NCI-H82 (cell line): ENCODE results near the gene PCYT1B.
"Not testable (repeated sequence)": the region's sequence is repeated elsewhere in the genome, so short reads cannot be mapped to it uniquely, and the experiment has no call there.

Source experiments
- DNase-seq: peaks from one replicate; lab custom pipeline; 2025; lab: John Stamatoyannopoulos, UW

The PCYT1B gene

DNA sequence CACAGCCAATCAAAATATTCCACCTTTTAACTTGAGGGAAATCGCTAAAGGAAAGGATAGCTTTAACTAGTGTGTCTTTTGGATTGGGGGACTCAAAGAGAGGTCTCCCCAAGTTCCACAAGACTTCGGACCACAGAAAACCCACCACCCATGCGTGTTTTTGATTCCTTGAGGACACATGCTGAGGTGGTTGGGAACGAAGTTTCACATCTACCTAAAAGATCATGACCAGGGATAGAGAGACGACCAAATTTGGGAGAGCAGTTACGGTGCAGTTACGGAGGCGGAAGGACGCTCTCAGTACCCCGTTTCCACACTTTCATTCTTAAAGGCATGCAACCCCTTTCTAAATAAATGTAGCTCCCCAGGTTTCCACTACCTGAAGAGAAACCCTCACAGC is 1.1 kb downstream of the PCYT1B start:
- DNase-seq: no peak

DNA sequence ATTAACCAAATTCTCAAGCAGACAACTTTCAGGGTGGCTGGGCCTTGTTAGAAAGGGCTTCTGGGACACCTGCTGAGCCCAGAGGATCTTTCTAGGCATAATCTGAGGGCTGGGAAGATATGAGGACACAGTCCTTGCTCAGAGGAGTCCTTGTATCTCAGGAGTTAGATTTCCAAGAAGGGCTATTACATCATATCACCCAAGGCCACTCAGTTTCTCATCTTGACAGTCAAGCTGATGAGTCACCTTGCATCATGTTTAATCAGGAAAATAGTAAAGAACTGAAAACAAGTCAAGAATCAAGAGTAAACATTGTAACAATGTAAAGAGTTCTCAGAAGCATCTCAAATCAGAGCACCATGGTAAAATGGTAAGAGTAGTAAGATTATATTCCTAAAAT is 4.0 kb downstream of the PCYT1B start:
- no peak for DNase-seq

- no peak for DNase-seq
Measured at GRCh38 chrX:24629701-24630100, 17.4 kb downstream of the PCYT1B start.

GRCh38 chrX:24619647-24620046 is 27.5 kb downstream of the PCYT1B start:
- DNase-seq: no peak

DNA sequence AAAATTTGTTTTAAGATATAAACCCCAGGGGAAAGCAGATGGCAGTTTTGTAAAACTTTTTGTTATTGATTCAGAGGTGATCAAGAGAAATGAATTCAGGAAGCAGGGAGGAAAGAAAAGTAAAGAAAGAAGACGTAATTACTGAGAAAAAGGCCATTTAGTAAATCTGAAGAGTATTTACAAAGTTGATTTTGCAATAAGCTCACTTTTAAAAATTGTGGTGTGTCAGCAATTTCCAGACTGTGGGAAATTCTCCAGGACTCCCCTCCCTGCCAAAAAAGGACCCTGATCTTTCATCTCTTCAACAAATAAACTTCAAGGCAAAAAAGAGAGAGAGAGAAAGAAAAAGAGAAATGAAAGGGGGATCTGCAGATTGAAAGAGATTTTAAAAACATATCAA is 36.6 kb downstream of the PCYT1B start:
- DNase-seq: no peak

DNA sequence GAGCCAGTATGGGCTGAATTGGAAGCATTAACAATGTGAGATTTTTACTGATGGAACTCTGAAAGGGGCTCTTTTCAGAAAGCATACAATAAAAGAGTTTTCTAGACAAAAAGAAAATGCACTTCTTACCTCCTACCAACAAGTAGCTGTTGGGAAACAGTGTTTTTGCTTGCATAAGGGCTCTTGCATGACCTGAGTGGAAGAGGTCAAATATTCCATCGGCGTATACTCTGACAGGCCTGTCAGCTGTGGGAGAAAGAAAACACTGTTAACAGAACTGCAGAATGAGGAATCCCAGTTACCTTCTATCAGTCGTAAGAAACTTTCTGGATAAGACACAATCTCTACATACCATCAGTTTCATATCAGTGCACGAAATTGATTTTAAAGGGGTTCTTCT is 39.5 kb downstream of the PCYT1B start:
- DNase-seq: no peak

DNA sequence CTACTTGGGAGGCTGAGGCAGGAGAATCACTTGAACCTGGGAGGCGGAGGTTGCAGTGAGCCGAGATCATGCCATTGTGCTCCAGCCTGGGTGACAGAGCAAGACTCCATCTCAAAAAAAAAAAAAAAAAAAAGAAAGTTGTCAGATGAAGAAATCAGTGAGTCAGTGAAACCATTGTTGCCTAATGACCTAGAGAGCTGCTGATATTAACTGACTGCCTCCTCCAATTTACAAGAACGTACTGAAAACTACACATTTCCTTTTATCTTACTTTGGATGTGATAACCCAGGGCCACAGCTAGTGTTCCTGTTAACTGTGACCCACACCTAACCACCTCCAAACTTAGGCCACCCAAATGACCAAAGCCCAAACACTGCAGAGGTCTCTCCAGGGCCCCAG is 41.2 kb downstream of the PCYT1B start:
- DNase-seq: not testable (repeated sequence)

DNA sequence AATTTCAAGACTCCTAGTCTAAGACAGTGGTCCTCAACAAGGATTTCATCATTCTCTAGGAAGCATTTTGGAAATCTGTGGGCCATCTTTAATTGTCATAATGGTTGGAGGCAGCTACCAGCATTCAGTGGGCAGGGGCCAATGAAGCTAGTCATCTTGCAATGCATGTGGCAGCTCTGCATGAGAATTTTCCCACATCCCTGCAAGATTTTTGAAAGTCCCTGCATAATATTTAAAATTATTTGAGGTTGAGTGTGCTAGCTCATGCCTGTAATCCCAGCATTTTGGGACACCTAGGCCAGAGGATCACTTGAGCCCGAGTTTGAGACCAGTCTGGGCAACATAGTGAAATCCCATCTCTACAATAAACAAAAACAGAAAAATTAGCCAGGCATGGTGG is 44.0 kb downstream of the PCYT1B start:
- DNase-seq: no peak

GRCh38 chrX:24601858-24602257 is 45.3 kb downstream of the PCYT1B start:
- no peak for DNase-seq

DNA sequence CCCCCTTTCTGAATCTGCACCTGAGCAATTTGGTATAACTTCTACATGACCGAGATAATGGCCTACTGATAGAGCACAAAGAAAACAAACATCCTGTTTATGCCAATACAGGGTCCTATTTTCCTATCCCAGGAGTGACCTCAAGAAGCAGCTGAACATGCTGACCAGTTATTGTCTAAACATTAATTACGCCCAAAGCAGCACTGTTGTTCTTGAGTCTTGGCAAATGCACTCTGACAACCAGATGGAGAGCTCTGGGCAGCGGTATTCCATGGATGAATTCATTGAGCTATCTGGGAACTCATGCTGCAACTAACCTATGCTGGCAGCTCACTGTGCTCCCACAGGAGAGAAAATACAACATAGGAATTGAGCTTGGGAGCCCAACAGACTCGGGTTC is 52.6 kb downstream of the PCYT1B start:
- DNase-seq: no peak

- DNase-seq: no peak
Measured at GRCh38 chrX:24590111-24590510, 57.0 kb downstream of the PCYT1B start.

- DNase-seq: peak; percentile 27
Measured at GRCh38 chrX:24577091-24577490, 70.1 kb downstream of the PCYT1B start.

- no peak for DNase-seq
Measured at GRCh38 chrX:24575496-24575895, 71.7 kb downstream of the PCYT1B start.

- DNase-seq: no peak
Measured at GRCh38 chrX:24574743-24575142, 72.4 kb downstream of the PCYT1B start.

DNA sequence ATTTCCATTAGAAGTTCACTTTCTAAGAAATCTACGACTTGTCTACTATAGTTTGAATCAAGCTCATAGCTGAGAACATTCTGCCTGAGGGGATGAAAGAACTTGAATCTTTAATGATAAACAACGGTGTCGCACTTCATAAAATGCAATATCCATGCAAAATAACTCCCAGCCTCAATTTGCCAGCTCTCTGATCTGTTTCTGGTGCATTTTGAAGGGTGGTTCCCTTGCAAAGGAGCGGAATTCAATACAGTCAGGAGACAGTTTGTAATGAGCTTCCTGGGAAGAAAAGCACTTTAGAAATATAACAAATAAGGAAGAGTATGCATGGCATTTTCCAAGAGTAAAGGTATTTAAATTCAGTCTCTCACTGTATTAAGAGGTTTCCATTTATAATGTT is 80.0 kb downstream of the PCYT1B start:
- DNase-seq: no peak

GRCh38 chrX:24566240-24566639 is 80.9 kb downstream of the PCYT1B start:
- DNase-seq: no peak

GRCh38 chrX:24563291-24564010 is 83.7 kb downstream of the PCYT1B start:
- DNase-seq: peak; percentile 97

GRCh38 chrX:24561121-24561520 is 86.0 kb downstream of the PCYT1B start:
- DNase-seq: peak; percentile 38

DNA sequence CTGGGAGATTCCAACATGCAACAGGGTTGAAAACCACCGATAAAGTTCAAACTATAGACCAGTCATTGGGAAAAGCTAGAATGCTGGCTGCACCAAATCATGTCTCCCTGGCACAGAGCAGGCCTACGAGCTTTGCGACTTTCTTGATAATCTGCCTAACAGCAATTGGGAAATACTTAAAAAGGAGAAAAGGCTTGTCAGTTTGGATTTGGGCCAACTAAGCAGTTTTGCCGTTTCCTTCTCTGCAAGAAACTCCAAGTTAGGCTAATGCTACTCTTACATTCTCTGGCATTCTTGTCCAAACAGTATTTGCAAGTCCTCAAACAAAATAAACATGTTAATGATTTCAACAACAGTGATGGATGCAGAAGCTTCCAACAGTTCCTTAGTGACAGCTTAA is 94.1 kb downstream of the PCYT1B start:
- DNase-seq: no peak

GRCh38 chrX:24550166-24550565 is 97.0 kb downstream of the PCYT1B start:
- no peak for DNase-seq

- no peak for DNase-seq
Measured at GRCh38 chrX:24547961-24548360, 99.2 kb downstream of the PCYT1B start.

DNA sequence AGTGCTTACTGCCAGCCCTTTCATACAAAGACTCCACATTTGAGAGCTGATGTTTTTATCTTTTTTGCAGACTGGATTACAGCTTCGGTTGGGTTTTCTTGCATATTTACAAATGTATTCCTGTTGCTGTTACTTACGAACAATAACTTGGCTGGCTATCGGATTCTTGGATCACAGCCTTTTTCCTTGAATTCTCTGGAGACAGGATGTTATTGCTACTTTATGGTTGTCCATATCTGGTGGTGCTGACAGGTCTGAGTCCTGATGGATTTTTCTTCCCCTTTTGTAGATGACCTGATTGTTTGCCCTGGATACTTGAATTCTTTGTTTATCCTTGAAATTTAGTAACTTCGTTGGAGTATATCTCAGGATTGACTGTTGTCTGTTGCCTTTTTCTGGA is 104.4 kb downstream of the PCYT1B start:
- no peak for DNase-seq

- no peak for DNase-seq
Measured at GRCh38 chrX:24536551-24536950, 110.6 kb downstream of the PCYT1B start.

GRCh38 chrX:24528605-24529004 is 118.5 kb downstream of the PCYT1B start:
- DNase-seq: no peak
